HepG2 (cell line): ENCODE results near the gene MOBP. TPM values are rescaled to one million over a fixed set of nuclear protein-coding genes. Genes with fewer than 3 reads are reported as not detected.

Experiments used
- ATAC-seq: fragments of 200-7000 bp; cut with Tn5 transposase; 3 replicates; pipeline ENCODE4 v1.9.1; 2020; ENCODE audit warnings: mild to moderate bottlenecking, moderate library complexity
- BruUV-seq: library from RNA; stranded (reverse); fragments of 400-500 nt; replicated peaks from 2 replicates; lab custom pipeline; 2021; lab: Mats Ljungman, UMichigan
- CTCF ChIA-PET: fragments of 300-600 bp; formaldehyde crosslinking; extraction: SDS; loops from one replicate; lab custom pipeline; 2021; ENCODE audit warnings: low total read pairs, inconsistent platforms, low intra/inter-chr PET ratio; lab: Yijun Ruan, JAX
- POLR2A ChIA-PET: fragments of 350-600 bp; sonication (Branson Sonifier 250); formaldehyde crosslinking; loops from one replicate; lab custom pipeline; 2020; ENCODE audit warnings: antibody characterized with exemption, inconsistent platforms; lab: Yijun Ruan, JAX
- DNase-seq: peaks from one replicate; pipeline ENCODE4 v3.0.0-alpha.2; 2015; ENCODE audit warnings: low spot score
- FAIRE-seq: peaks from 3 replicates; lab custom pipeline; 2011; peaks lifted over from hg19 to GRCh38; lab: Jason Lieb, UNC
- H2AFZ ChIP-seq: one replicate; pipeline ENCODE4 v1.6.1; 2011; ENCODE audit warnings: low read length, inconsistent platforms
- H3K27ac ChIP-seq: fragments of 300-600 bp; 3 replicates; pipeline ENCODE4 v1.8.0; 2011; ENCODE audit warnings: mixed run types, mild to moderate bottlenecking, mixed read lengths, low read length, inconsistent platforms; ENCODE audit not compliant: insufficient read depth; ENCODE audit errors: extremely low read length
- H3K27me3 ChIP-seq, 2 experiments: fragments of 200-600 bp in 1 of 2; 2 replicates in 1 of 2; 3 replicates in 1 of 2; pipeline versions ENCODE4 v1.6.0 to v1.8.0; 2011; ENCODE audit warnings: low read length in 2 of 2, mild to moderate bottlenecking in 2 of 2, moderate library complexity in 2 of 2, inconsistent platforms in 1 of 2; ENCODE audit not compliant: insufficient read depth in 2 of 2, control insufficient read depth in 1 of 2
- H3K36me3 ChIP-seq, 2 experiments: fragments of 200-600 bp in 1 of 2; replicated peaks in 1 of 2; 2 replicates in 1 of 2; 3 replicates in 1 of 2; pipeline versions ENCODE4 v1.5.1 to v1.8.0; 2011; ENCODE audit warnings: low read length in 2 of 2, inconsistent platforms in 1 of 2; ENCODE audit not compliant: insufficient read depth in 2 of 2, control insufficient read depth in 1 of 2
- H3K4me1 ChIP-seq: 2 replicates; pipeline ENCODE4 v1.5.1; 2012; ENCODE audit warnings: low read length, inconsistent platforms; ENCODE audit not compliant: insufficient read depth
- H3K4me2 ChIP-seq: 2 replicates; pipeline ENCODE4 v1.6.0; 2011; ENCODE audit warnings: low read depth, low read length, inconsistent platforms
- H3K4me3 ChIP-seq, 3 experiments: fragments of 200-600 bp in 1 of 3; sonication (generic), shearing (Covaris generic) in 1 of 3; replicated peaks in 1 of 3; 2 replicates each; pipeline ENCODE4 v1.5.1; 2011 to 2016; ENCODE audit warnings: low read length in 3 of 3, inconsistent platforms in 2 of 3, low read depth in 2 of 3, mild to moderate bottlenecking in 2 of 3, control low read depth in 1 of 3, mixed read lengths in 1 of 3; ENCODE audit not compliant: insufficient read depth in 1 of 3
- H3K79me2 ChIP-seq: one replicate; pipeline ENCODE4 v1.6.1; 2011; ENCODE audit warnings: low read length, inconsistent platforms; ENCODE audit not compliant: insufficient read depth
- H3K9ac ChIP-seq: 2 replicates; pipeline ENCODE4 v1.6.0; 2011; ENCODE audit warnings: mild to moderate bottlenecking, low read depth, low read length, inconsistent platforms; ENCODE audit not compliant: insufficient read depth
- H3K9me3 ChIP-seq: 2 replicates; pipeline ENCODE4 v1.5.1; 2012; ENCODE audit warnings: mild to moderate bottlenecking, low read length
- H4K20me1 ChIP-seq: 2 replicates; pipeline ENCODE4 v1.6.0; 2011; ENCODE audit warnings: inconsistent platforms, mild to moderate bottlenecking, low read length, moderate library complexity; ENCODE audit not compliant: insufficient read depth
- ATAD3A ChIP-seq: sonication (generic); formaldehyde crosslinking; IDR thresholded peaks from 2 replicates; pipeline ENCODE4 v1.4.0; 2020; ENCODE audit warnings: missing genetic modification reagents
- FOXA1 ChIP-seq, 2 experiments: fragments of 450-650 bp in 1 of 2; sonication (generic) in 1 of 2; formaldehyde crosslinking in 1 of 2; IDR thresholded peaks; 2 replicates each; pipeline versions ENCODE4 v1.4.0 to v1.6.1; 2016 to 2020; ENCODE audit warnings: missing genetic modification reagents in 1 of 2
- HOXA3 ChIP-seq: sonication (generic); formaldehyde crosslinking; IDR thresholded peaks from 2 replicates; pipeline ENCODE4 v1.5.0; 2020; ENCODE audit warnings: missing genetic modification reagents
- ZNF296 ChIP-seq: sonication (generic); formaldehyde crosslinking; conservative IDR thresholded peaks from 2 replicates; pipeline ENCODE4 v1.5.0; 2020; ENCODE audit warnings: mild to moderate bottlenecking, missing genetic modification reagents
- ZNF572 ChIP-seq: sonication (generic); formaldehyde crosslinking; IDR thresholded peaks from 2 replicates; pipeline ENCODE4 v1.5.1; 2020; ENCODE audit warnings: mild to moderate bottlenecking, missing genetic modification reagents
- ZNF589 ChIP-seq: sonication (generic); formaldehyde crosslinking; conservative IDR thresholded peaks from 2 replicates; pipeline ENCODE4 v1.8.0; 2022; ENCODE audit warnings: mild to moderate bottlenecking, moderate library complexity, missing genetic modification reagents
- ZSCAN22 ChIP-seq: sonication (generic); formaldehyde crosslinking; IDR thresholded peaks from 2 replicates; pipeline ENCODE4 v1.4.0; 2020; ENCODE audit warnings: mild to moderate bottlenecking, missing genetic modification reagents
- WGBS: methylation state at CpG from one replicate; pipeline ENCODE4 v1.1.6; 2017; ENCODE audit warnings: low lambda C conversion rate; 5-methylcytosine and 5-hydroxymethylcytosine counted together
- in situ Hi-C: cut with HindIII; loops from 2 replicates; pipeline ENCODE4 v1.10.0; 2017; ENCODE audit warnings: low pct_unique_long_range_greater_than_20kb; ENCODE audit not compliant: extremely low pct_ligation_motif_present
- intact Hi-C: fragments of 100-400 bp; cut with micrococcal nuclease; formaldehyde crosslinking; loops from one replicate; pipeline ENCODE4 v1.10.0; 2022; ENCODE audit not compliant: unreplicated experiment
- polyA plus RNA-seq, 8 experiments: library from polyadenylated mRNA; depleted of rRNA in 3 of 8; stranded (reverse) in 7 of 8; unstranded in 1 of 8; fragments of >200 nt; fragmentation: Illumina TruSeq in 4 of 8; extraction: Trizol in 4 of 8; gene quantifications; 2 replicates each; pipeline versions ENCODE4 v1.2.1 to v1.2.3, GENCODE V29; 2011 to 2016; ENCODE audit warnings: low read depth in 4 of 8, missing spikeins in 1 of 8, mixed read lengths in 1 of 8; ENCODE audit not compliant: insufficient read depth in 1 of 8
- total RNA-seq, 5 experiments: library from RNA; depleted of rRNA; stranded (reverse); fragments of >200 nt; fragmentation: Illumina TruSeq; extraction: Trizol; gene quantifications; 2 replicates each; pipeline ENCODE4 v1.2.3, GENCODE V29; 2016; ENCODE audit warnings: low read depth in 1 of 5
- TF ChIP-seq, protein P1 (sequence below), 2 experiments: sonication (generic) in 1 of 2; formaldehyde crosslinking in 1 of 2; IDR thresholded peaks; 2 replicates each; pipeline versions ENCODE4 v1.4.0 to v1.6.1; 2016 to 2020; ENCODE audit warnings: borderline replicate concordance in 1 of 2, low read depth in 1 of 2, mild to moderate bottlenecking in 1 of 2, missing genetic modification reagents in 1 of 2
- TF ChIP-seq, protein P2 (sequence below): IDR thresholded peaks from 2 replicates; pipeline ENCODE4 v1.6.1; 2016; ENCODE audit warnings: missing biosample characterization, missing genetic modification reagents, low read depth

MOBP gene
- total and polyA plus RNA-seq, 2 of the 13 experiments (the other 11 are each of a cell fraction or from before 2014, with no cell fraction given): not detected

- TF ChIP-seq, protein P1, sequence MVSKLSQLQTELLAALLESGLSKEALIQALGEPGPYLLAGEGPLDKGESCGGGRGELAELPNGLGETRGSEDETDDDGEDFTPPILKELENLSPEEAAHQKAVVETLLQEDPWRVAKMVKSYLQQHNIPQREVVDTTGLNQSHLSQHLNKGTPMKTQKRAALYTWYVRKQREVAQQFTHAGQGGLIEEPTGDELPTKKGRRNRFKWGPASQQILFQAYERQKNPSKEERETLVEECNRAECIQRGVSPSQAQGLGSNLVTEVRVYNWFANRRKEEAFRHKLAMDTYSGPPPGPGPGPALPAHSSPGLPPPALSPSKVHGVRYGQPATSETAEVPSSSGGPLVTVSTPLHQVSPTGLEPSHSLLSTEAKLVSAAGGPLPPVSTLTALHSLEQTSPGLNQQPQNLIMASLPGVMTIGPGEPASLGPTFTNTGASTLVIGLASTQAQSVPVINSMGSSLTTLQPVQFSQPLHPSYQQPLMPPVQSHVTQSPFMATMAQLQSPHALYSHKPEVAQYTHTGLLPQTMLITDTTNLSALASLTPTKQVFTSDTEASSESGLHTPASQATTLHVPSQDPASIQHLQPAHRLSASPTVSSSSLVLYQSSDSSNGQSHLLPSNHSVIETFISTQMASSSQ (IDR thresholded peaks at IDR 0.05; ENCODE audit: low read depth): no peak
- TF ChIP-seq, protein P1 (CRISPR knock-in tag; IDR thresholded peaks at IDR 0.05; ENCODE audit: borderline replicate concordance): no peak
Measured at GRCh38 chr3:39528844-39529243, 61.4 kb downstream of the MOBP start (continued).

- Histone ChIP-seq H3K4me3 (no peak overlapping the region), H3K4me2 (no peak overlapping the region), H3K9ac (no peak overlapping the region), H3K9me3 (no peaks in the 10 kb centered on the region; the same call in 1 of the 2 replicates), H2AFZ (no peak overlapping the region), H3K36me3 (no peaks in the 10 kb centered on the region), H3K79me2 (no peaks in the 10 kb centered on the region), H3K27me3 (0 out of 5 replicates have a peak, but pooled peaks cover 0 to 1% of the 10 kb centered on the region in 2 experiments), H3K27ac (no peak overlapping the region), H3K4me1 (no peaks in the 10 kb centered on the region), H4K20me1 (no peaks in the 10 kb centered on the region)
- WGBS: 22% methylated on average over 9 of the region's 9 CpGs
- DNase-seq (no peak), ATAC-seq (no peak), FAIRE-seq (no peak)
- BruUV-seq: no TSS peak
- intact Hi-C loops (no loop called here), in situ Hi-C loops (no loop called here)
- ChIA-PET POLR2A (no interaction called here), CTCF (no interaction called here)
- TF ChIP-seq ZNF589 (CRISPR knock-in tag) (no peak), HOXA3 (CRISPR knock-in tag) (no peak), FOXA1 (IDR thresholded peaks at IDR 0.05) (no peak), FOXA1 (CRISPR knock-in tag; IDR thresholded peaks at IDR 0.05) (no peak), ATAD3A (no peak), ZSCAN22 (no peak), ZNF296 (CRISPR knock-in tag) (no peak), ZNF572 (CRISPR knock-in tag) (no peak)
- TF ChIP-seq, protein P2, sequence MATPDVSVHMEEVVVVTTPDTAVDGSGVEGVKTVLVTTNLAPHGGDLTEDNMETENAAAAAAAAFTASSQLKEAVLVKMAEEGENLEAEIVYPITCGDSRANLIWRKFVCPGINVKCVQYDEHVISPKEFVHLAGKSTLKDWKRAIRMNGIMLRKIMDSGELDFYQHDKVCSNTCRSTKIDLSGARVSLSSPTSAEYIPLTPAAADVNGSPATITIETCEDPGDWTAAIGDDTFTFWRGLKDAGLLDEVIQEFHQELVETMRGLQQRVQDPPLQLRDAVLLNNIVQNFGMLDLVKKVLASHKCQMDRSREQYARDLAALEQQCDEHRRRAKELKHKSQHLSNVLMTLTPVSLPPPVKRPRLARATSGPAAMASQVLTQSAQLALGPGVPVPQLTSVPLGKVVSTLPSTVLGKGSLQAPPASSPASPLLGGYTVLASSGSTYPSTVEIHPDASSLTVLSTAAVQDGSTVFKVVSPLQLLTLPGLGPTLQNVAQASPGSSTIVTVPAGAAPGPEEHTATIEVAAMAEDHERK (CRISPR knock-in tag): no peak
Measured at GRCh38 chr3:39529577-39529976, 62.1 kb downstream of the MOBP start.
